ENCODE measurements around the gene TMEM30B. TPM values are rescaled to one million over a fixed set of nuclear protein-coding genes. Genes with fewer than 3 reads are reported as not detected.
"Not testable (repeated sequence)": the region's sequence is repeated elsewhere in the genome, so short reads cannot be mapped to it uniquely, and the experiment has no call there.

The TMEM30B gene
- total RNA-seq, 4 donors from 2014 or later, result 32.7 to 42.0 (median 36.8) TPM

- Histone ChIP-seq H3K4me1 (no peaks in the 10 kb centered on the region), H3K36me3 (no peaks in the 10 kb centered on the region), H3K9me3 (no peaks in the 10 kb centered on the region), H3K27ac (no peak overlapping the region), H3K27me3 (no peaks in the 10 kb centered on the region), H3K4me3 (no peak overlapping the region)
- DNase-seq (ENCODE audit: low spot score in 2 of 2), result no peak
- WGBS, result 69% methylated on average over 1 of the region's 1 CpG
- no peak for TF ChIP-seq CTCF (IDR thresholded peaks at IDR 0.05)
- no peak for TF ChIP-seq EP300 (IDR thresholded peaks at IDR 0.05)
- TF ChIP-seq POLR2A (IDR thresholded peaks at IDR 0.05), result no peak
- TF ChIP-seq POLR2AphosphoS5 (IDR thresholded peaks at IDR 0.05), result no peak
These were observed 33.2 kb downstream of the TMEM30B start for GRCh38 chr14:61247935-61248334.

DNA sequence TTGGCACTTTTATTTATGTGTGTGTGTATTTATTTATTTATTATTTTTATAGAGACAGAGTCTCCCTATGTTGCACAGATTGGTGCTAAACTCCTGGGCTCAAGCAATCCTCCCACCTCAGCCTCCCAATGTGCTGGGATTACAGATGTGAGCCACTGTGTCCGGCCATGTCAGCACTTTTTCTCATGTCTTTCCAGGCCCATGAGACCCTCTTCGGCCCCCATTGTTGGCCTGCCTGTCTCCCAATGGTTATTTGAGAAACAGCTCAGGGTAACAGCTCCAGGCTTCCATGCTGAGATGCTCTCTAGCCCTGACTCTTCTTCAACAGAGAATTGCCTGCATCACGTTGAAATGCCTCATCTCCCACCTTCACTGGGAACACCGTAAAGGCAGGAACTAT is 34.4 kb downstream of the TMEM30B start:
- no peaks in the 10 kb centered on the region for H3K36me3 ChIP-seq
- no peak overlapping the region for H3K4me3 ChIP-seq
- TF ChIP-seq EP300 (IDR thresholded peaks at IDR 0.05), result no peak
- TF ChIP-seq CTCF (IDR thresholded peaks at IDR 0.05), result no peak
- no peak for TF ChIP-seq POLR2AphosphoS5 (IDR thresholded peaks at IDR 0.05)
- no peak for TF ChIP-seq POLR2A (IDR thresholded peaks at IDR 0.05)
- H3K4me1 ChIP-seq, result no peaks in the 10 kb centered on the region
- WGBS, result 93% methylated on average over 4 of the region's 4 CpGs
- no peaks in the 10 kb centered on the region for H3K9me3 ChIP-seq
- DNase-seq (ENCODE audit: low spot score in 2 of 2), result no peak
- no peaks in the 10 kb centered on the region for H3K27me3 ChIP-seq
- H3K27ac ChIP-seq, result no peak overlapping the region

DNA sequence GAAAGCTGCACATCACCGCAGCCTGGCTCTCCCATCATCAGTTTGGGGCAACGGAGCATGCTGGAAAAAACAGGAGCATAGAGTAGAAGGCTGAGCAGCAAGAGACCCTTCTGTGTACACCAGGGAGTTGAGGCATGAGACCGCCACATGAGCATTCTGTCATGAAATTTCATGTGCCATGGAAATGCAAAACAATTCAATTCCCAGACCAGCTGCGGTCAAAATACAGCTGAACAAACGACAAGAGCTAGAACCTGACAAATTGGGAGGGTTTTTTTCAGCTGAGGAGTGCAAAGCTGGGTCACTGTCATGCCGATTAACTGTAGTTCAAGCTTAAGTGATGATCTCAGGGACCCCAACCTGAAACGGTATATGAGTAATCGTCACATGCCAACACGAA is 37.1 kb downstream of the TMEM30B start:
- Histone ChIP-seq H3K9me3 (no peaks in the 10 kb centered on the region), H3K36me3 (no peaks in the 10 kb centered on the region), H3K4me1 (no peaks in the 10 kb centered on the region), H3K27me3 (no peaks in the 10 kb centered on the region), H3K27ac (no peak overlapping the region), H3K4me3 (no peak overlapping the region)
- 78% methylated on average over 9 of the region's 9 CpGs for WGBS
- no peak for TF ChIP-seq CTCF (IDR thresholded peaks at IDR 0.05)
- no peak for TF ChIP-seq POLR2A (IDR thresholded peaks at IDR 0.05)
- no peak for TF ChIP-seq EP300 (IDR thresholded peaks at IDR 0.05)
- TF ChIP-seq POLR2AphosphoS5 (IDR thresholded peaks at IDR 0.05), result no peak
- DNase-seq (ENCODE audit: low spot score in 2 of 2), result no peak

- no peak overlapping the region for H3K4me3 ChIP-seq
- no peak overlapping the region for H3K27ac ChIP-seq
- DNase-seq (ENCODE audit: low spot score in 2 of 2), result no peak
- H3K4me1 ChIP-seq, result no peaks in the 10 kb centered on the region
- 75% methylated on average over 8 of the region's 8 CpGs for WGBS
- TF ChIP-seq POLR2A (IDR thresholded peaks at IDR 0.05), result no peak
- no peak for TF ChIP-seq EP300 (IDR thresholded peaks at IDR 0.05)
- no peak for TF ChIP-seq POLR2AphosphoS5 (IDR thresholded peaks at IDR 0.05)
- no peak for TF ChIP-seq CTCF (IDR thresholded peaks at IDR 0.05)
- no peaks in the 10 kb centered on the region for H3K9me3 ChIP-seq
- no peaks in the 10 kb centered on the region for H3K36me3 ChIP-seq
- H3K27me3 ChIP-seq, result no peaks in the 10 kb centered on the region
These were observed 40.9 kb downstream of the TMEM30B start for GRCh38 chr14:61240206-61240605.

- 85% methylated on average over 10 of the region's 10 CpGs for WGBS
- not testable (repeated sequence) for H3K36me3 ChIP-seq; H3K4me1 ChIP-seq; DNase-seq (ENCODE audit: low spot score in 2 of 2); H3K9me3 ChIP-seq; H3K27me3 ChIP-seq; H3K4me3 ChIP-seq; H3K27ac ChIP-seq
These were observed 41.9 kb downstream of the TMEM30B start for GRCh38 chr14:61239285-61239684.

GRCh38 chr14:61238611-61239245 is 42.4 kb downstream of the TMEM30B start:
- no peak for DNase-seq (ENCODE audit: low spot score in 2 of 2)
- Histone ChIP-seq H3K9me3 (no peaks in the 10 kb centered on the region), H3K36me3 (no peaks in the 10 kb centered on the region), H3K27ac (no peak overlapping the region), H3K27me3 (no peaks in the 10 kb centered on the region), H3K4me1 (no peaks in the 10 kb centered on the region), H3K4me3 (no peak overlapping the region)
- 79% methylated on average over 7 of the region's 7 CpGs for WGBS
- TF ChIP-seq POLR2AphosphoS5 (IDR thresholded peaks at IDR 0.05) (no peak), POLR2A (IDR thresholded peaks at IDR 0.05) (no peak)

Measured in suprapubic skin (tissue), 4 donors.